ENCODE results near the gene PSMD12. TPM values are rescaled to one million over a fixed set of nuclear protein-coding genes. Genes with fewer than 3 reads are reported as not detected.
A peak's percentile ranks its signal among the peaks of the same experiment; 100 is the strongest.

PSMD12 gene
- total and polyA plus RNA-seq, 9 of the 15 experiments (the other 6 are each of a cell fraction or from before 2014, with no cell fraction given): 36.6 to 150 (median 65.5) TPM

GRCh38 chr17:67374329-67375053 is 8.1 kb upstream of the PSMD12 start (continued):
- TF ChIP-seq CREB3L1 (IDR thresholded peaks at IDR 0.05; ENCODE audit: borderline replicate concordance, low read depth) (no peak), U2AF1 (optimal IDR thresholded peaks at IDR 0.05; ENCODE audit: low read depth, low read length) (no peak), GABPB1 (CRISPR knock-in tag; IDR thresholded peaks at IDR 0.05) (no peak), ZNF589 (CRISPR knock-in tag; IDR thresholded peaks at IDR 0.05; ENCODE audit: low read depth) (no peak), SETDB1 (IDR thresholded peaks at IDR 0.05; ENCODE audit: low read length) (no peak), HCFC1 (IDR thresholded peaks at IDR 0.05; ENCODE audit: low read depth, low read length) (no peak), CEBPG (CRISPR knock-in tag; IDR thresholded peaks at IDR 0.05) (peak; percentile 43; the same call in 1 of the 2 replicates), CEBPG (tag; conservative IDR thresholded peaks at IDR 0.05 in 1 of 2, IDR thresholded peaks at IDR 0.05 in 1 of 2) (no peak), CBX1 (IDR thresholded peaks at IDR 0.05; ENCODE audit: low read depth) (no peak), ZBTB11 (CRISPR knock-in tag; IDR thresholded peaks at IDR 0.05) (peak in 1 of 3 experiments; percentile 75; a peak in 2 of 6 replicates), MEF2A (IDR thresholded peaks at IDR 0.05; ENCODE audit: control insufficient read depth, low read depth, low read length) (0 out of 2 replicates have a peak, but pooled peaks have one; percentile 15), ZNF24 (IDR thresholded peaks at IDR 0.05) (no peak), TCF15 (CRISPR knock-in tag; IDR thresholded peaks at IDR 0.05) (no peak), CHD1 (IDR thresholded peaks at IDR 0.05; ENCODE audit: low read length) (no peak), NR0B1 (IDR thresholded peaks at IDR 0.05; ENCODE audit: partially characterized antibody) (no peak), ZNF253 (CRISPR knock-in tag; conservative IDR thresholded peaks at IDR 0.05) (no peak), TCF7L2 (IDR thresholded peaks at IDR 0.05; ENCODE audit: low read depth, low read length) (no peak), HMBOX1 (IDR thresholded peaks at IDR 0.05) (no peak), TSC22D4 (tag; IDR thresholded peaks at IDR 0.05) (no peak)

All from K562 (cell line).